Neuron (in vitro differentiated cells): Measurements from ENCODE around the gene TTLL1.

ENCODE experiments used
- H2AFZ ChIP-seq: one replicate; pipeline ENCODE4 v1.6.1; 2013; ENCODE audit warnings: low read depth, mild to moderate bottlenecking, inconsistent platforms, low read length, moderate library complexity
- H3K27me3 ChIP-seq: one replicate; pipeline ENCODE4 v1.6.1; 2013; ENCODE audit warnings: low read length; ENCODE audit not compliant: insufficient read depth
- H3K36me3 ChIP-seq: one replicate; pipeline ENCODE4 v1.6.1; 2013; ENCODE audit warnings: low read length; ENCODE audit not compliant: insufficient read depth
- H3K4me1 ChIP-seq: one replicate; pipeline ENCODE4 v1.6.1; 2013; ENCODE audit warnings: low read length; ENCODE audit not compliant: insufficient read depth
- H3K4me3 ChIP-seq: 2 replicates; pipeline ENCODE4 v1.5.1; 2013; ENCODE audit warnings: mild to moderate bottlenecking, low read length, moderate library complexity
- H3K9me3 ChIP-seq: one replicate; pipeline ENCODE4 v1.6.1; 2013; ENCODE audit warnings: low read length

The TTLL1 gene

GRCh38 chr22:43079742-43080141 lies 9.4 kb downstream of the TTLL1 start:
- Histone ChIP-seq H3K9me3 (no peaks in the 10 kb centered on the region), H3K4me1 (no peaks in the 10 kb centered on the region), H2AFZ (no peak overlapping the region), H3K27me3 (no peaks in the 10 kb centered on the region), H3K36me3 (peaks cover 6% of the 10 kb centered on the region), H3K4me3 (no peak overlapping the region)

GRCh38 chr22:43078522-43078921 lies 10.7 kb downstream of the TTLL1 start:
- H3K9me3 ChIP-seq, result no peaks in the 10 kb centered on the region
- H3K4me1 ChIP-seq, result no peaks in the 10 kb centered on the region
- H3K27me3 ChIP-seq, result no peaks in the 10 kb centered on the region
- H3K4me3 ChIP-seq, result no peak overlapping the region
- peaks cover 6% of the 10 kb centered on the region for H3K36me3 ChIP-seq
- H2AFZ ChIP-seq, result no peak overlapping the region

DNA sequence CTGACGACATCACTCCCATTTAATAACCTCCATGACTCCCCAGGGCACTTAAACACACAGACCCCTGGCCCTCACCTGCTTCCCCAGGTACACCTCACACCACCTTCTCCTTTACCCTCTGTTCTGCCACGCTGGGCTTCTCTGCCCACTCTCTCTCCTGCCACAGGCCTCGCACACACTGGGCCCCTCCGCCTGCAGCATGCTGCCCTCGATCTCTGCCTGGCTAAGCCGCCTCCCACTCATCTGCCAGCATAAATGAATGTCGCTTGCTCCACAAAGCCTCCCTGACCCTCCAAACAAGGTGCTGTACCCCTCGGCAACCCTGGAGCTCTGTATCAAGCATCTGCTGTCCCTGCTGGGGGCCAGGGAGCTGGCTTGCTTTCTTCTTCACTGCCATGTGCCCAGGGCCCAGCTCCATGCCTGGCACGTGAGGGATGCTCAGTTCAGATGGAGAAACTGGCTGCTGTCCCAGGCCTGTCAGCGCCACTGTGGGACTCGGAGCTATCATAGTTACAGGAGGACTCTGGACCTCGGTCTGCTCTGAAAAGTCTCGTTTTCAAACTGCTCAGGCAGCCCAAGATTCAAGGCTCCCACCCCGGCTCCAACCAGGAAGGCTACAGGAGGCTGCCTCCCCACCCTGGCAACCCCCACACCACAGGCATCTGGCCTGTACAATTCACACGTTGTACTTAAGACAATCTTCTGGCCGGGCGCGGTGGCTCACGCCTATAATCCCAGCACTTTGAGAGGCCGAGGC lies 11.9 kb downstream of the TTLL1 start:
- Histone ChIP-seq H3K36me3 (peaks cover 6% of the 10 kb centered on the region), H3K27me3 (no peaks in the 10 kb centered on the region), H2AFZ (no peak overlapping the region), H3K4me1 (no peaks in the 10 kb centered on the region), H3K4me3 (no peak overlapping the region), H3K9me3 (no peaks in the 10 kb centered on the region)

GRCh38 chr22:43066844-43067385 lies 22.3 kb downstream of the TTLL1 start:
- Histone ChIP-seq H3K27me3 (no peaks in the 10 kb centered on the region), H3K9me3 (no peaks in the 10 kb centered on the region), H3K36me3 (peaks cover 23% of the 10 kb centered on the region), H3K4me3 (no peak overlapping the region), H3K4me1 (no peaks in the 10 kb centered on the region), H2AFZ (no peak overlapping the region)

GRCh38 chr22:43066134-43066533 lies 23.1 kb downstream of the TTLL1 start:
- H3K9me3 ChIP-seq, result no peaks in the 10 kb centered on the region
- H3K36me3 ChIP-seq, result peaks cover 28% of the 10 kb centered on the region
- no peak overlapping the region for H3K4me3 ChIP-seq
- H3K4me1 ChIP-seq, result no peaks in the 10 kb centered on the region
- H3K27me3 ChIP-seq, result no peaks in the 10 kb centered on the region
- H2AFZ ChIP-seq, result no peak overlapping the region

- H3K27me3 ChIP-seq, result no peaks in the 10 kb centered on the region
- H3K4me1 ChIP-seq, result no peaks in the 10 kb centered on the region
- H3K4me3 ChIP-seq, result no peak overlapping the region
- H3K9me3 ChIP-seq, result no peaks in the 10 kb centered on the region
- H3K36me3 ChIP-seq, result peaks cover 34% of the 10 kb centered on the region
- H2AFZ ChIP-seq, result no peak overlapping the region
Measured at GRCh38 chr22:43060183-43060582, 29.0 kb downstream of the TTLL1 start.

DNA sequence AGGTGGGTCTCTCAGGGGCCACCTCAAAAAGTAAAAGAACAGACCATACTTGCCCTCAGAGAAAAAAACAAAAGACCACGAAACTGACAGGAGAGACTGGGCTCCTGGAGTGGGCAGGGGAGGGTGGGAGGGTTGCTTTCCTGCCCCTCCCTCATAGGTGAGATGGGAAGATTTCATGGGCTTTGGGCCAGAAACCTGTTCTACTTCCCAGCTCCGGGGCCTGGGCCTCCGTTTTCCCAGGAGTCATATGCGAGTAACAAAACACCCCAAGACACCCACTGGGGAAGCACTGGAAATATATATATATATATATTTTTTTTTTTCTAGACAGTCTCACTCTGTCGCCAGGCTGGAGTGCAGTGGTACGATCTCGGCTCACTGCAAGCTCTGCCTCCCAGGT lies 31.6 kb downstream of the TTLL1 start:
- no peak overlapping the region for H2AFZ ChIP-seq
- H3K4me3 ChIP-seq, result no peak overlapping the region
- H3K4me1 ChIP-seq, result no peaks in the 10 kb centered on the region
- H3K36me3 ChIP-seq, result peaks cover 21% of the 10 kb centered on the region
- no peaks in the 10 kb centered on the region for H3K9me3 ChIP-seq
- no peaks in the 10 kb centered on the region for H3K27me3 ChIP-seq

DNA sequence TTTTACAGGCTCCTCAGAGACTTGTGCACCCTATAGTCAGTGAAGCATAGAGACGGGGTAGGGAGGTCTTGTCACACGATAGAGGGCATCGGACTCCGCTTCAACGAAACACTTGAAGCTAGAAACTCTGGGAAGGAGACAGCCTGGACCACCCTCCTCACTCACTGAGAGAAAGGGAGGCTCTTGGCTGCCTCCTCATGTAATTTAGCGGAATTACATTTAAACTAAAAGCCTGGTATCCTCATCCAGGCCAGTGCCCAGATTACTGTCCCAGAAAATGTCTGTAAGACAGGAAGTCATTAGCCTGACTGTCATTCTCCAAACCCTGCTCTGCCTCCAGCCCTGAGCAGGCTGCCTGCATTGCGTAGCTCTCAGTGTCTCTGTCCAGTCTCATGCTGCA lies 36.0 kb downstream of the TTLL1 start:
- H2AFZ ChIP-seq, result no peak overlapping the region
- peaks cover 16% of the 10 kb centered on the region for H3K36me3 ChIP-seq

DNA sequence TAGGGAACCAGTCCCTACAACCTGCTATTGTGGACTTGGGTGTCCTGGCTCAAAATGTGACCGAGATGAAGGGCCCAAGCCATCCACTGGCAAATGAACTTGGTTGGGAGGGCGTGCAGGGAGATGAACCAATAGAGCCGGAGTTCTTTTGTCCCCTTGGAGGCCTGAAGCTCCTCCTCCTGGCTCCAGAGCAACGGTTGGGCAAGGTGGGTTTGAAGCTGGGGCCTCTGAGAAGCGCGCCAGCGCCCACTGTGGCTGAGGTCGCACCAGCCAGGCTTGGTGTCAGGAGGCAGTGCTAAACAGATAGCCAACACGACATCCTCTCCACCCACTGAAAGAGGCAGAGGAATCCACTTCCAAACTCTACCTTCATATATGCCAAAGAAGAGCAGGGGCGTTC lies 38.2 kb downstream of the TTLL1 start:
- Histone ChIP-seq H3K4me3 (no peak overlapping the region), H3K4me1 (no peaks in the 10 kb centered on the region), H2AFZ (no peak overlapping the region), H3K36me3 (peaks cover 14% of the 10 kb centered on the region), H3K9me3 (no peaks in the 10 kb centered on the region), H3K27me3 (no peaks in the 10 kb centered on the region)

More for the DNA sequence above, 36.0 kb downstream of the TTLL1 start:
- no peak overlapping the region for H3K4me3 ChIP-seq
- H3K4me1 ChIP-seq, result no peaks in the 10 kb centered on the region
- H3K27me3 ChIP-seq, result no peaks in the 10 kb centered on the region
- no peaks in the 10 kb centered on the region for H3K9me3 ChIP-seq

DNA sequence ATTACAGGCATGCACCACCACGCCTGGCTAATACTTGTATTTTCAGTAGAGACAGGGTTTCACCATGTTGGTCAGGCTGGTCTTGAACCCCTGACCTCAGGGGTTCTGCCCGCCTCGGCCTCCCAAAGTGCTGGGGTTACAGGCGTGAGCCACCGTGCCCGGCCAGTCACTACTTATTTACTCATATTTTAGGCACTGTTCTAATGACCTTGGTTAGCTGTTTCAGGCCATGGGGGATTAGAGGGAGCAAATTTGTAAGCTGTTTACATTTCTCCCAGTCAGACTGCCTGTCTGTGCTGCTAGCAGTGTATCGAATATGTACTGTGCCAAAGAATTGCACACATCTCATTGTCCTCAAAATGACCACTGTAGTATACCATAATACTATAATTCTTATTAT lies 41.6 kb downstream of the TTLL1 start:
- H3K4me3 ChIP-seq, result no peak overlapping the region
- no peak overlapping the region for H2AFZ ChIP-seq
- H3K27me3 ChIP-seq, result no peaks in the 10 kb centered on the region
- no peaks in the 10 kb centered on the region for H3K4me1 ChIP-seq
- H3K36me3 ChIP-seq, result peaks cover 10% of the 10 kb centered on the region
- H3K9me3 ChIP-seq, result no peaks in the 10 kb centered on the region

DNA sequence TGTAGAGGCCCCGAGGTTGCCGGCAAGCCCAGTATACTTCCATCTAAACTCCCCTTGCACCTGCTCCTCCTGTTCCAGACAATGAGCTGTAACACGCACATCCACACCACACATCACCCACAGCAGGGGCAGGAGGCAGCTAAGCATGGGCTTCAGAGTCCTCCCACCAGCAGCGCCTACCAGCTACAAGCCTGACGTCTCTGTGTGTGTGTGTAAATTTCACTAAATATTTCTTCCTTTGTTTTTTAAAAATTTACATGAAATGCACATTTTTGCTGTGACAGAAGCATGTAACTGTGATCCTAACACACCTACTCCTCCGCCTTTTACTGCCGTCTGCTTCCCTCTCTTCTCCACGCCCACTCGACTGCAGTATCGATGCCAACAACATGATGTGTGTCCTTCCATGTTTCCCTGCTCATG lies 44.9 kb downstream of the TTLL1 start:
- Histone ChIP-seq H3K36me3 (no peaks in the 10 kb centered on the region), H3K4me1 (no peaks in the 10 kb centered on the region), H3K27me3 (no peaks in the 10 kb centered on the region), H2AFZ (no peak overlapping the region), H3K9me3 (no peaks in the 10 kb centered on the region), H3K4me3 (no peak overlapping the region)

DNA sequence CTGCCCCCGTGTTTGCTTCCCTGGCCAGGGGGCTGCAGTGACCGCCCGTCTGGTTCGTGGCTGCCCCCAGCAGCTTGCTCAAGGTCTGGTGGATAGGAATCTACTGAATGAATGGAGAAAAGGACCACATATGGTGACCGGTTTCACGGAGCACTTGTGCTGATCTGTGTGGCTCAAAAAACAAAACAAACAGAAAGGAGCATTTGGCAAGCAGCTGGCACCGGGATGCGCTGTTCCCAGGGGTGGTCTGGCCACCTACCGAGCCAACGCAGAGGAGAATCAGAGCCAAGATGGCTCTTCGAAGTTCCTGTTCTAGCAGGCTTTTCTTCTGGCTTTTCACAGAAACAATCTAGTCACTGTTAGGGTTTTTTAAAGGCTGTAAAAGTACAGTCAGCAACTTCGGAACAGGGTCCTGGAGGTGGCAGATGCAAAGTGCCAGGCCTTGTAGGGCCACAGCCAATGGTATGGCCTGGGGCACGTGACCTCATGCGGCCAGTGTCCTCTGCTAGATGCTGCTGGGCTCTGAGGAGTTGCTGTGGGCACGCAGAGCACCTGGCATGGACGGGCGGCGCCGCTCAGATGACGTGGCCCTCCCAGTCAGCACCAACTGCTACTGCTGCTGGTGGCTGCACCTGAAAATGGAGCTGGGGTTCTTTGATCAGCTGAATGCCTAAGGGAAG lies 47.0 kb downstream of the TTLL1 start:
- no peaks in the 10 kb centered on the region for H3K36me3 ChIP-seq
- H2AFZ ChIP-seq, result no peak overlapping the region
- no peak overlapping the region for H3K4me3 ChIP-seq
- no peaks in the 10 kb centered on the region for H3K27me3 ChIP-seq
- no peaks in the 10 kb centered on the region for H3K9me3 ChIP-seq
- no peaks in the 10 kb centered on the region for H3K4me1 ChIP-seq

DNA sequence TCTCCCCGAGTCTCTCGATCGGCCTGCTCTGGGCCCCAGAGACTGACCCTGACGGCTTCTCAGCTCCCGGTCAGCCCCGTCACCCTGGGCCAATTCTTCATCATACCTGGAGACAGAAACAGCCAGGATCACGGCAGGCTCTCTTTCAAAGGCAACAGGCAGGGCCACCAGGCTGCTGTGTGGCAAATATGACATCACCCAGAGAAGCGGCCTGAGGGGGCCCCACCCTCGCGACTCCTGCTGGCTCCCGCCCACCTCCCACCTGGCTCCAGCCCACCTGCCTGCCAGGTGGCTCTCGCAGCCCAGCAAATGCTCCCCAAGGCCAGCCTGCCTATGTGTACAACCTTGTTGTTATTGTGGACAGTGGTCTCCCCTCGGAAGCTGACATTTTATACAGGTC lies 49.4 kb downstream of the TTLL1 start:
- Histone ChIP-seq H2AFZ (no peak overlapping the region), H3K4me3 (no peak overlapping the region), H3K9me3 (no peaks in the 10 kb centered on the region), H3K36me3 (no peaks in the 10 kb centered on the region), H3K4me1 (no peaks in the 10 kb centered on the region), H3K27me3 (no peaks in the 10 kb centered on the region)
